ENCODE results near the gene SH3BP5L.
"Not testable (repeated sequence)": the region's sequence is repeated elsewhere in the genome, so short reads cannot be mapped to it uniquely, and the experiment has no call there.

The SH3BP5L gene

GRCh38 chr1:248808876-248809275 is 16.8 kb downstream of the SH3BP5L start:
- DNase-seq: no peak

GRCh38 chr1:248807067-248807737 is 18.5 kb downstream of the SH3BP5L start:
- DNase-seq: peak; percentile 42

DNA sequence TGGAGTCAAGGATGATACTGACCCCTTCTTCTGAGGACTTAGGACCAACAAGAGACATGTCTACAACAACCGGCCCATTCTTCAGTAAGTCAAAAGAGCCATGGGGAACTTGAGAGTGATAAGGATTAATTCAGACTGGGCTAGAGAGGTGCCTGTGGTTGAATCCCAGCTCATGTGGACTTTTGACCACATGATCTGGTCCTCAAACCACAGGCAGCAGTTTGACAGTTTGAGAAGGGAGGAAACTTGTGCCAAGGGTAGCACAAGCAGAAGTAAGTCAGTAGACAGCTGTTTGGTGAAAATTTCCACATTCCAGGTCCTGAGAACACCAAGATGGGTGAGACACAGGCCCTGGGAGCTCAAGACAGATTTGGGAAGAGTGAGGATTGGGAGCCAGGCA is 19.8 kb downstream of the SH3BP5L start:
- no peak for DNase-seq

- DNase-seq: no peak
These were observed 20.7 kb downstream of the SH3BP5L start for GRCh38 chr1:248804771-248805681.

- DNase-seq: not testable (repeated sequence)
These were observed 22.2 kb downstream of the SH3BP5L start for GRCh38 chr1:248803501-248803900.

GRCh38 chr1:248802454-248802853 is 23.3 kb downstream of the SH3BP5L start:
- DNase-seq: no peak

GRCh38 chr1:248800459-248800858 is 25.3 kb downstream of the SH3BP5L start:
- DNase-seq: no peak

DNA sequence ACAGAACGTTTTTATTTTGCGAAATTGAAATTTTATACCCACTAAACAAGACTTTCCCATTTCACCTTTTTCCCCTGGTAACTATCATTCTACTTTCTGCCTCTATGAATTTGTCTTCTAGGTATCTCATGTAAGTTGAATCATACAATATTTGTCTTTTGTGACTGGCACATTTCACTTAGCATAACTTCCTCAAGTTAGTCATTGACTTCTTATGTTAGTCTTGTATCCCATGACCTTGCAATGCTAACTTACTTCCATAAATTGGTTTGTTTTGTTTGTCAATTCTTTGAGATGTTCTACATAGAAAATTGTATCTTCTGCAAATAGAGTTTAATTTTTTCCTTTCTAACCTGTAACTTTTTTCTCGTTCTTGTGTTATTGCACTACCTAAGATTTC is 26.9 kb downstream of the SH3BP5L start:
- no peak for DNase-seq

DNA sequence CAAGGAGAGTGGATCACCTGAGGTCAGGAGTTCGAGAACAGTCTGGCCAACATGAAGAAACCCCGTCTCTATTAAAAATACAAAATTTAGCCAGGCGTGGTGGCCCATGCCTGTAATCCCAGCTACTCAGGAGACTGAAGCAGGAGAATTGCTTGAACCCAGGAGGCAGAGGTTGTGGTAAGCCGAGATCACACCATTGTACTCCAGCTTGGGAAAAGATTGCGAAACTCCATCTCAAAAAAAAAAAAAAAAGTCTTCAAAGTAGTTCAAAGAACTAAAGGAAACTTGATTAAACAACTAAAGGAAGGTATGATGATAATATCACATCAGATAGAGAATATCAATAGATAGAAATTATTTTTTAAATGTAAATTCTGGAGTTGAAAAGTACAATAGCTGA is 31.1 kb downstream of the SH3BP5L start:
- DNase-seq: not testable (repeated sequence)

DNA sequence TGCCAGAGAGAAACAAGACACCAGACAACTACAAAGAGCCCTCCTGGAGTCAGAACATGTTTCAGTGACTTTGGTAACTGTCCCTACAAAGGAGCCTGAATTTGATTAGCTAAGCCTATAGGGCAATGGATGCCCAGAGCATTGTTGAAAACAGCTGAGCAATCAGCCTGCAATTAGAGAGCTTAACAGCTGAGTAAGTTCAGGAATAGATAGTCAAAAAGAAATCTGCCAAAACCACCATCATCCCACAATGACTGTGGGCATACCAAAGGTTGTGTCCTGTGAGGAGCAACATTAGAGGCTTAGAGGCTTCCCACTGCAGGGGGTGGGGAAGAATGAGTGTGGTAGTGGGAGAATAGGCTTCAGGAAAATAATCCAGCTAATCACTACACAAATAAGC is 32.1 kb downstream of the SH3BP5L start:
- no peak for DNase-seq

GRCh38 chr1:248792342-248792741 is 33.4 kb downstream of the SH3BP5L start:
- no peak for DNase-seq

- no peak for DNase-seq
These were observed 34.7 kb downstream of the SH3BP5L start for GRCh38 chr1:248791010-248791409.

DNA sequence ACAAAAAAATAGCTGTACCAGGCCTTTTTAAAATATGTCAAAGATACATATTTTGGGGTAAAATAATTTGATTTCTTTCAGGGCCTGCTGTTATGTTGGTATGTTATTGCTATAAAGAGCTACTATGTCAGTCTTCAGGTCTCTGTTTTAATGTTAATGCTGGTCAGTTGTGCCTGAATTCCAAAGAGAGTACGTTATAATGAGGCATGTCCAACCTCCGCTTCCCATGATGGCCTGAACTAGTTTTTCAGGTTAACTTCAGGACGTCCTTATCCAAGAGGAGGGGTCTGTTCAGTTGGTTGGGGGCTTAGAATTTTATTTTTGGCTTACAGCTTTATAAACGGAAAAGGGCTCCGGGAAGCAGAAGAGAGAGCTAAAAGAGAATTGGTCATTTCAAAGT is 35.3 kb downstream of the SH3BP5L start:
- DNase-seq: no peak

GRCh38 chr1:248789337-248789736 is 36.4 kb downstream of the SH3BP5L start:
- DNase-seq: not testable (repeated sequence)

DNA sequence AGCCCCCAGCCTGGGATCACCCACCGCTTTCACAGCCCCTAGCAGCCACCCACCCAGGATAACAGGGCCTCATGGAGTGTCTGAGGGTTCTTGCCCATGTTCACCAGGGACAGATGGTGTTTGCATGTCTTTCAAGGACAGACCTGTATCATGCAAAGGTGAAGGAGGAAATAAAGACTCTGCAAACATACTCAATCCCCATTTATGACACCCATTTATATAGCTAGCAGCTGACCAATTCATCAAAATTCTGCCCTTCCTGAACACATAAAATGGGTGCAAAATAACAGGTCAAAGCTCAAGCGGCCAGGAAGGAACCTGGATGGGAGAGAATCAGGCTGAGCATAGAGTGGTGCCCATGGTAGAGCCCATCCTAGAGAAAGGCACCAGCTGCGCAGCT is 37.4 kb downstream of the SH3BP5L start:
- DNase-seq: no peak

DNA sequence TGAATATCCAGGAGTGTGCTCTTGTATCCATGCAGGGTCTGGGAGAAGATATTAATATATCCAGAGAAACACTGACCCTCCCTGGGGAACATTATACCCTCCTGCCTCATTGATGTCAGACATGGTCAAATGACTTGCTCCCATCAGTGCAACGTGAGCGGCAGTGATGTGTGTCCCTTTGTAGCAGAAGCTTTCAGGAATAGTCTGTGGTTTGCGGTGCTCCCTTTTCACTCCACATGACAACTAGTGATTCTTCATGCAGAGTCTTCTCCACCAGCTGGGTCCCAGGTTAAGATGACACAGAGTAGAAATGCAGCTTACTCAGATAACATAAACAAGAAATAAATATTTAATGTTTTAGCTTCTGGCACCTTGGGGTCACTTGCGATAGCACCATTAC is 38.3 kb downstream of the SH3BP5L start:
- no peak for DNase-seq

GRCh38 chr1:248786156-248786555 is 39.6 kb downstream of the SH3BP5L start:
- DNase-seq: no peak

DNA sequence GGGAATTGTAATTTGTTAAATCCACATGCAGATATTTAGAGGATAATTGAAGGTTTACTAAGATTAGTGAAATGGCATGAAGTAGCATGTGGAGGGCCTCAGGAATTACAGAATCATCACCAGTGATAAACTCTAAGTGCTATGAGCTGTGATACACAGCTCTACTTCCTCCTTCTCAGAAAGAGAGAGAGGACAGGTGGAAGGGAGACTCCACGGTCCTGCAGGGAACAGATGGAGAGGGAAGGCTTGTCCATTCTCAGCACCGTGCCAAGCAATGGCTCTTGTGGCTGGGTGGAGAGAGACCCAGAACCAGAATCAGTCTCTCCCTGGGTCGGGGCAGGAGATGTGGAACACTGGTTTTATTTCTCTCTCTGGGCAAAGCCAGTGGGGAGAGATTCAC is 42.3 kb downstream of the SH3BP5L start:
- DNase-seq: no peak

GRCh38 chr1:248782416-248783141 is 43.1 kb downstream of the SH3BP5L start:
- DNase-seq: no peak

GRCh38 chr1:248779350-248779749 is 46.4 kb downstream of the SH3BP5L start:
- no peak for DNase-seq

GRCh38 chr1:248778906-248779305 is 46.8 kb downstream of the SH3BP5L start:
- no peak for DNase-seq

DNA sequence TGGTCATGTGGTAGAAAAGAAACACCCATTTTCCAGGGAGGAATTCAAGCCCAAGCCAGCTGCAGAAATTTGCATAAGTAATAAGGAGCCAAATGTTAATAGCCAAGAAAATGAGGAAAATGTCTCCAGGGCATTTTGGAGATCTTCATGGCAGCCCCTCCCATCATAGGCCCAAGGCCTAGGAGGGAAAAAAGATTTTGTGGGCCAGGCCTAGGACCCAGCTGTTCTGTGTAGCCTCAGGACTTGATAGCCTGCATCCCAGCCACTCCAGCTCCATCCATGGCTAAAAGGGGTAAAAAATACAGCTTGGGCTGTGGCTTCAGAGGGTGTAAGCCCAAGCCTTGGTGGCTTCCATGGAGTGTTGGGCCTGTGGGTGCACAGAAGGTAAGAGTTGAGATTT is 48.7 kb downstream of the SH3BP5L start:
- DNase-seq: no peak

DNA sequence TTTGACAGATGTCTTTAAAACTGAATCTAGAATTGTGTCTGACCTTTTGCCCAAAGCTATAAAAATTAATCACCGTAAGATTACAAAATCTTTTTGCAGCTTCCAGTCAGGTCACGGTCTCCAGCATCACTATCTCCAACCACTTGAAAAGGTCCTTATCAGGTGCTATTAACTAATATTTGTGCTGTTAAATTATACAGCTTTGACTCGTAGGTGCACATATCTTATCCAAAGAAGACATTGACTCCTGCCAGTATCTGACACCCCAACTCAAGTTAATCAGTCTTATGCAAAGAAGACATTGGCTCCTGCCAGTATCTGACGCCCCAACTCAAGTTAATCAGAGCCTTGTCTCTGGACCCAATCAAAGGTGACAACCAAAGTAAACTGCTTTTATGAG is 50.3 kb downstream of the SH3BP5L start:
- DNase-seq: no peak
